Prostate gland (tissue), 2 donors: ENCODE results near the gene ZBTB40. TPM values are rescaled to one million over a fixed set of nuclear protein-coding genes. Genes with fewer than 3 reads are reported as not detected.

Experiments
- DNase-seq: peaks from one replicate; pipeline ENCODE4 v3.0.0-alpha.2; 2019; ENCODE audit warnings: low spot score
- H3K27ac ChIP-seq, 2 donors: fragments of 200-600 bp; sonication (generic); 2 replicates each; pipeline ENCODE4 v1.5.1; 2017 to 2019
- H3K27me3 ChIP-seq: fragments of 200-600 bp; sonication (generic); replicated peaks from 2 replicates; pipeline ENCODE4 v1.5.1; 2019; ENCODE audit not compliant: insufficient read depth
- H3K36me3 ChIP-seq, 2 donors: fragments of 200-600 bp; sonication (generic); 1 replicate in 1 of 2; 2 replicates in 1 of 2; pipeline versions ENCODE4 v1.5.1 to v1.8.1; 2017 to 2019
- H3K4me1 ChIP-seq: fragments of 200-600 bp; sonication (generic); replicated peaks from 2 replicates; pipeline ENCODE4 v1.5.1; 2019
- H3K4me3 ChIP-seq, 2 donors: fragments of 200-600 bp; sonication (generic); 2 replicates each; pipeline ENCODE4 v1.5.1; 2017 to 2019
- H3K9me3 ChIP-seq: fragments of 200-600 bp; sonication (generic); 2 replicates; pipeline ENCODE4 v1.5.1; 2017
- CTCF ChIP-seq, 4 experiments: fragments of 200-600 bp in 2 of 4; fragments of 450-650 bp in 2 of 4; sonication (generic) in 2 of 4; IDR thresholded peaks; 1 replicate in 3 of 4; 2 replicates in 1 of 4; pipeline ENCODE4 v1.5.1; 2016 to 2019; ENCODE audit warnings: antibody characterized with exemption in 4 of 4, mild to moderate bottlenecking in 2 of 4, moderate library complexity in 2 of 4
- POLR2A ChIP-seq: fragments of 450-650 bp; IDR thresholded peaks from one replicate; pipeline ENCODE4 v1.6.1; 2016; ENCODE audit warnings: antibody characterized with exemption, mild to moderate bottlenecking
- POLR2AphosphoS5 ChIP-seq: sonication (generic); formaldehyde crosslinking; IDR thresholded peaks from one replicate; pipeline ENCODE4 v1.6.1; 2017; ENCODE audit warnings: antibody characterized with exemption
- WGBS: methylation state at CpG from one replicate; pipeline ENCODE4 v1.1.5; 2018; 5-methylcytosine and 5-hydroxymethylcytosine counted together
- intact Hi-C: fragments of 100-400 bp; cut with DNase I; formaldehyde crosslinking; loops from one replicate; pipeline ENCODE4 v1.14.2; 2022
- total RNA-seq, 2 donors: library from RNA; depleted of rRNA; stranded (reverse); fragments of >200 nt; gene quantifications; one replicate each; pipeline ENCODE4 v1.1.0, GENCODE V29; 2016

ZBTB40 gene
- total RNA-seq, 2 donors from 2014 or later, result 18.2 to 26.3 TPM

- TF ChIP-seq POLR2A (no peak), CTCF (IDR thresholded peaks at IDR 0.05) (no peak), POLR2AphosphoS5 (no peak)
- peaks cover 0 to 6% of the 10 kb centered on the region in 2 donors for H3K36me3 ChIP-seq
- peaks cover 4% of the 10 kb centered on the region for H3K4me1 ChIP-seq
Observed at GRCh38 chr1:22512873-22513272, 61.2 kb downstream of the ZBTB40 start.

GRCh38 chr1:22516906-22517571 is 65.4 kb downstream of the ZBTB40 start:
- no peak overlapping the region for H3K27ac ChIP-seq
- H3K9me3 ChIP-seq, result no peaks in the 10 kb centered on the region
- no peak for DNase-seq
- H3K36me3 ChIP-seq, result peaks cover 8 to 14% of the 10 kb centered on the region in 2 donors
- intact Hi-C loops, result no loop called here
- TF ChIP-seq POLR2AphosphoS5 (no peak), POLR2A (no peak), CTCF (IDR thresholded peaks at IDR 0.05) (no peak)
- no peak overlapping the region for H3K4me3 ChIP-seq
- WGBS, result 94% methylated on average over 16 of the region's 16 CpGs
- no peaks in the 10 kb centered on the region for H3K27me3 ChIP-seq
- H3K4me1 ChIP-seq, result no peaks in the 10 kb centered on the region

More at GRCh38 chr1:22512873-22513272, 61.2 kb downstream of the ZBTB40 start:
- H3K9me3 ChIP-seq, result no peaks in the 10 kb centered on the region
- H3K27me3 ChIP-seq, result no peaks in the 10 kb centered on the region
- WGBS, result 98% methylated on average over 9 of the region's 9 CpGs
- no peak overlapping the region for H3K4me3 ChIP-seq
- no peak for DNase-seq
- H3K27ac ChIP-seq, result no peak overlapping the region
- intact Hi-C loops, result loop anchor here (5.0 kb wide), 1 partner anchor 61 kb away; the partner anchor contains the start of gene ZBTB40

- H3K36me3 ChIP-seq, result peaks cover 8 to 14% of the 10 kb centered on the region in 2 donors
- no peak for TF ChIP-seq POLR2A
Observed at GRCh38 chr1:22517956-22518355, 66.3 kb downstream of the ZBTB40 start.

GRCh38 chr1:22518379-22518778 is 66.7 kb downstream of the ZBTB40 start:
- peaks cover 8 to 14% of the 10 kb centered on the region in 2 donors for H3K36me3 ChIP-seq
- H3K4me3 ChIP-seq, result no peak overlapping the region
- DNase-seq, result no peak
- H3K27me3 ChIP-seq, result no peaks in the 10 kb centered on the region
- WGBS, result 61% methylated on average over 3 of the region's 3 CpGs
- H3K27ac ChIP-seq, result no peak overlapping the region
- H3K4me1 ChIP-seq, result no peaks in the 10 kb centered on the region
- TF ChIP-seq POLR2A (no peak), POLR2AphosphoS5 (no peak), CTCF (IDR thresholded peaks at IDR 0.05) (no peak)
- no peaks in the 10 kb centered on the region for H3K9me3 ChIP-seq
- intact Hi-C loops, result no loop called here

More at GRCh38 chr1:22517956-22518355, 66.3 kb downstream of the ZBTB40 start:
- H3K27ac ChIP-seq, result no peak overlapping the region
- intact Hi-C loops, result no loop called here
- no peak for DNase-seq
- no peaks in the 10 kb centered on the region for H3K4me1 ChIP-seq
- no peaks in the 10 kb centered on the region for H3K27me3 ChIP-seq
- H3K9me3 ChIP-seq, result no peaks in the 10 kb centered on the region
- H3K4me3 ChIP-seq, result no peak overlapping the region
- 86% methylated on average over 7 of the region's 7 CpGs for WGBS

- peaks cover 12 to 16% of the 10 kb centered on the region in 2 donors for H3K36me3 ChIP-seq
- no peaks in the 10 kb centered on the region for H3K4me1 ChIP-seq
- no peaks in the 10 kb centered on the region for H3K27me3 ChIP-seq
- no peak overlapping the region for H3K4me3 ChIP-seq
- no peak for TF ChIP-seq POLR2A
- no peak for TF ChIP-seq CTCF (IDR thresholded peaks at IDR 0.05)
- TF ChIP-seq POLR2AphosphoS5, result no peak
- DNase-seq, result no peak
- intact Hi-C loops, result no loop called here
- WGBS, result 94% methylated on average over 9 of the region's 9 CpGs
- H3K9me3 ChIP-seq, result no peaks in the 10 kb centered on the region
- H3K27ac ChIP-seq, result no peak overlapping the region
Observed at GRCh38 chr1:22520871-22521270, 69.2 kb downstream of the ZBTB40 start.
